ENCODE data around the gene TSHR.

The TSHR gene

GRCh38 chr14:81193924-81194633 lies 238.7 kb downstream of the TSHR start:
- FAIRE-seq, result no peak
